Ishikawa (cell line): Measurements from ENCODE around the gene DCC.

Source experiments
- RAD21 ChIP-seq: IDR thresholded peaks from 2 replicates; pipeline ENCODE4 v1.6.1; 2012; ENCODE audit warnings: low read depth
- YY1 ChIP-seq: IDR thresholded peaks from 2 replicates; pipeline ENCODE4 v1.6.1; 2012; ENCODE audit warnings: low read depth

GRCh38 chr18:53193870-53194269, 853.9 kb downstream of the DCC start:
- TF ChIP-seq RAD21 (no peak), YY1 (no peak)
